OCI-LY1 (cell line): ENCODE measurements around the gene PTPRN2.

Experiments
- EZH2 ChIP-seq: fragments of 200-600 bp; sonication (generic), shearing (Covaris generic); IDR thresholded peaks from 2 replicates; pipeline ENCODE4 v1.8.0; 2017; ENCODE audit warnings: borderline replicate concordance, mixed run types, mild to moderate bottlenecking, antibody characterized with exemption, low read length, moderate library complexity, mixed read lengths
- TF ChIP-seq, protein P1 (sequence below): fragments of 200-600 bp; sonication (generic), shearing (Covaris generic); IDR thresholded peaks from 2 replicates; pipeline ENCODE4 v1.5.1; 2017; ENCODE audit warnings: mild to moderate bottlenecking, antibody characterized with exemption, low read length, moderate library complexity, mixed read lengths

DNA sequence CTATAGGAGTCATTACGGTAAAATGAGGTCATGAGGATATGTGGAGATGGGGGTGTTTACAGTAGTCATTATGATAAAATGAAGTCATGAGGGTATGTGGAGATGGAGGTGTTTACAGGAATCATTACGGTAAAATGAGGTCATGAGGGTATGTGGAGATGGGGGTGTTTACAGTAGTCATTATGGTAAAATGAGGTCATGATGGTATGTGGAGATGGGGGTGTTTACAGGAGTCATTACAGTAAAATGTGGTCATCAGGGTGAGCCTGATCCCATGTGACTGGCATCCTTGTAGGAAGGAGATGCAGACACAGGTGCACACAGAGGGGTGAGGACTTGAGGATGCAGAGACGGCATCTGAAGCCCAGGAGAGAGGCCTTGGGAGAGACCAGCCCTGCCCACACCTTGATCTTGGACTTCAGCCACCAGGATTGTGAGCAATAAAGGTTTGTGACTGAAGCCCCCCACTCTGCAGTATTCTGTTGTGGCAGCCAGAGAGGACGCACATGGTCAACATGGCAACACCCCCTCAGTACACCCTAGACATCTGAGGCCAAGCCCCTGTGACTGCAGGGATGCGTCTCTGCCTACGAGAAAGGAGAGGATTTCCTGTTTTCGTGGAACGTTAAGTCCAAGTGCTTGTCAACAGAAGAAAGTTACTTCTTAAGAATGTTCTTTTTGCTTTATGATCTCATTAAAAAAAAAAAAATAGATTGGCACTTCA is 706.4 kb downstream of the PTPRN2 start:
- TF ChIP-seq, protein P1, sequence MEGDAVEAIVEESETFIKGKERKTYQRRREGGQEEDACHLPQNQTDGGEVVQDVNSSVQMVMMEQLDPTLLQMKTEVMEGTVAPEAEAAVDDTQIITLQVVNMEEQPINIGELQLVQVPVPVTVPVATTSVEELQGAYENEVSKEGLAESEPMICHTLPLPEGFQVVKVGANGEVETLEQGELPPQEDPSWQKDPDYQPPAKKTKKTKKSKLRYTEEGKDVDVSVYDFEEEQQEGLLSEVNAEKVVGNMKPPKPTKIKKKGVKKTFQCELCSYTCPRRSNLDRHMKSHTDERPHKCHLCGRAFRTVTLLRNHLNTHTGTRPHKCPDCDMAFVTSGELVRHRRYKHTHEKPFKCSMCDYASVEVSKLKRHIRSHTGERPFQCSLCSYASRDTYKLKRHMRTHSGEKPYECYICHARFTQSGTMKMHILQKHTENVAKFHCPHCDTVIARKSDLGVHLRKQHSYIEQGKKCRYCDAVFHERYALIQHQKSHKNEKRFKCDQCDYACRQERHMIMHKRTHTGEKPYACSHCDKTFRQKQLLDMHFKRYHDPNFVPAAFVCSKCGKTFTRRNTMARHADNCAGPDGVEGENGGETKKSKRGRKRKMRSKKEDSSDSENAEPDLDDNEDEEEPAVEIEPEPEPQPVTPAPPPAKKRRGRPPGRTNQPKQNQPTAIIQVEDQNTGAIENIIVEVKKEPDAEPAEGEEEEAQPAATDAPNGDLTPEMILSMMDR, result no peak
- no peak for TF ChIP-seq EZH2
